SK-N-SH treated with all-trans-retinoic acid at 6 μM for 48 hours (cell line): ENCODE results near the gene ZDHHC11.
"Not testable (repeated sequence)": the region's sequence is repeated elsewhere in the genome, so short reads cannot be mapped to it uniquely, and the experiment has no call there.

ENCODE experiments used
- ARNTL ChIP-seq: fragments of 450-650 bp; formaldehyde crosslinking; IDR thresholded peaks from 2 replicates; pipeline ENCODE4 v1.5.0; 2020; ENCODE audit warnings: low read depth, mild to moderate bottlenecking, moderate library complexity, borderline replicate concordance
- CREB5 ChIP-seq: fragments of 250-450 bp; sonication (Bioruptor Pico); IDR thresholded peaks from 2 replicates; pipeline ENCODE4 v1.5.1; 2020; ENCODE audit warnings: low read depth, mild to moderate bottlenecking, moderate library complexity
- GLIS3 ChIP-seq: fragments of 250-450 bp; sonication (Bioruptor Pico); IDR thresholded peaks from 2 replicates; pipeline ENCODE4 v1.5.0; 2020; ENCODE audit warnings: mild to moderate bottlenecking, moderate library complexity
- ISL1 ChIP-seq: fragments of 250-450 bp; sonication (Bioruptor Pico); IDR thresholded peaks from 2 replicates; pipeline ENCODE4 v2.1.2; 2022; ENCODE audit warnings: mild to moderate bottlenecking, moderate library complexity
- OSR1 ChIP-seq: fragments of 250-450 bp; sonication (Bioruptor Pico); IDR thresholded peaks from 2 replicates; pipeline ENCODE4 v1.8.0; 2022; ENCODE audit warnings: moderate library complexity, mild to moderate bottlenecking, inconsistent platforms
- PATZ1 ChIP-seq: fragments of 250-450 bp; sonication (Bioruptor Pico); IDR thresholded peaks from 2 replicates; pipeline ENCODE4 v1.8.0; 2020; ENCODE audit warnings: mild to moderate bottlenecking, moderate library complexity, borderline replicate concordance
- POU6F1 ChIP-seq: fragments of 250-450 bp; sonication (Bioruptor Pico); IDR thresholded peaks from 2 replicates; pipeline ENCODE4 v1.8.0; 2021; ENCODE audit warnings: low read depth, mild to moderate bottlenecking, moderate library complexity, borderline replicate concordance
- PPARA ChIP-seq: fragments of 250-450 bp; sonication (Bioruptor Pico); IDR thresholded peaks from 2 replicates; pipeline ENCODE4 v1.5.0; 2020; ENCODE audit warnings: mild to moderate bottlenecking, borderline replicate concordance
- SNAI2 ChIP-seq: fragments of 250-450 bp; sonication (Bioruptor Pico); IDR thresholded peaks from 2 replicates; pipeline ENCODE4 v1.5.0; 2020; ENCODE audit warnings: mild to moderate bottlenecking, moderate library complexity
- ZFP3 ChIP-seq: fragments of 250-450 bp; sonication (Bioruptor Pico); IDR thresholded peaks from 2 replicates; pipeline ENCODE4 v1.5.0; 2020; ENCODE audit warnings: mild to moderate bottlenecking, moderate library complexity

- not testable (repeated sequence) for TF ChIP-seq CREB5 (CRISPR knock-in tag); ZFP3 (CRISPR knock-in tag); ARNTL (CRISPR knock-in tag); POU6F1 (CRISPR knock-in tag); PATZ1 (CRISPR knock-in tag); PPARA (CRISPR knock-in tag); SNAI2 (CRISPR knock-in tag); OSR1 (CRISPR knock-in tag); GLIS3; ISL1 (CRISPR knock-in tag)
Measured at GRCh38 chr5:762996-763395, 87.8 kb downstream of the ZDHHC11 start.
